ENCODE data around the gene ODC1. TPM values are rescaled to one million over a fixed set of nuclear protein-coding genes. Genes with fewer than 3 reads are reported as not detected.

ODC1 gene
- polyA plus RNA-seq, 4 donors, result 330 to 428 (median 385) TPM

Other genes starting within 250 kb of the ODC1 start
- 10 to 100 TPM; 22.9 to 40.0 (median 29.5) TPM for gene HPCAL1, start 145.4 kb downstream of the ODC1 start, polyA plus RNA-seq (ENCODE audit: insufficient read length in 4 of 4)
- 10 to 100 TPM; 25.5 to 31.5 (median 27.9) TPM for gene NOL10, start 241.6 kb upstream of the ODC1 start, polyA plus RNA-seq (ENCODE audit: insufficient read length in 4 of 4)